Measurements from ENCODE around the gene TROAP.

GRCh38 chr12:49287876-49288275, 35.2 kb upstream of the TROAP start:
- TF ChIP-seq CTCF (IDR thresholded peaks at IDR 0.05) (no peak), POLR2A (IDR thresholded peaks at IDR 0.05) (no peak), POLR2AphosphoS5 (IDR thresholded peaks at IDR 0.05) (no peak)

Measured in suprapubic skin (tissue), 4 donors.